Retinal pigment epithelial cell (primary cell): ENCODE measurements around the gene ALMS1.
"Not testable (repeated sequence)": the region's sequence is repeated elsewhere in the genome, so short reads cannot be mapped to it uniquely, and the experiment has no call there.

Experiments used
- DNase-seq: peaks from one replicate; pipeline ENCODE4 v3.0.0-alpha.2; 2010; ENCODE audit warnings: low read depth
- H3K4me3 ChIP-seq: 2 replicates; pipeline ENCODE4 v1.5.1; 2011; ENCODE audit warnings: mild to moderate bottlenecking, low read length, control low read depth, moderate library complexity
- TF ChIP-seq, protein P1 (sequence below): conservative IDR thresholded peaks from 2 replicates; pipeline ENCODE4 v1.5.1; 2011; ENCODE audit warnings: low read depth, low read length, control low read depth, inconsistent platforms

ALMS1 gene

DNA sequence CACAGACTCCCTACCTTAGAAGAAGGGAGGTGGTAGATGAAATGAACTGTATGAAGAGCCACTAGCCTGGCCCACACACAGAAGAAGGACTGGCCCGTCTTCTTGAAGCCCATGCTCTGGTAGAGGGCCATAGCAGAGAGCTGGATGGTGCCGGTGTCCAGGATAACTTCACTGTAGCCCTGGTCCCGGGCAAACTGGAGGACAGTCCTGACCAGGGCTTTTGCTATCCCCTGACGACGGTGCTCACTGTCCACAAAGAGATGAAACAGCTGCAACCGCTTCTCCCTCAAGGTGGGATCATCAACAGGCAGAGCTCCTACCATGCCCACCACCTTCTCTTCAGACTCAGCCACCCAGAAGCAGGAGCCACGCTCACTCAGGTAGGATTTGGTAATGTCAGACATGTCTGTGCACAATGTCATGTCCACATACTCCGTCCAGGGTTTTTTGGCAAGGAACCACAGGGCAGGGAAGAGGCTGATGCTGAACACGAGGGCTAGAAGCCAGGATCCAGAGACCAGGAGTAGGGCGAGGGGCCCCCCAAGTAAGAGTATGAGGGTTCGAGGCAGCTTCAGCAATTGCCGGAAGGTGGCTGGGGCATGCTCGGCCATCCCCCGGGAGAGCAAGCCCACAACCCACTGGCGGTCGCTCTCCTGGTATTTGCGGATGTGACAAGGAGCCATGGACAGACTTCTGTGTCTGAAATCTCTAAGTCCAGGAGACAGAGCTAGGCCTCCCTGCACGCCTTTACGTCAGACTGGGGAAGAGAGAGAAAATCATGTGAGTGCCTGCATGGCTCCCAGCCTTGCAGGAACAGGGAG is 255.5 kb downstream of the ALMS1 start:
- H3K4me3 ChIP-seq, result no peak overlapping the region
- no peak for DNase-seq
- TF ChIP-seq, protein P1, sequence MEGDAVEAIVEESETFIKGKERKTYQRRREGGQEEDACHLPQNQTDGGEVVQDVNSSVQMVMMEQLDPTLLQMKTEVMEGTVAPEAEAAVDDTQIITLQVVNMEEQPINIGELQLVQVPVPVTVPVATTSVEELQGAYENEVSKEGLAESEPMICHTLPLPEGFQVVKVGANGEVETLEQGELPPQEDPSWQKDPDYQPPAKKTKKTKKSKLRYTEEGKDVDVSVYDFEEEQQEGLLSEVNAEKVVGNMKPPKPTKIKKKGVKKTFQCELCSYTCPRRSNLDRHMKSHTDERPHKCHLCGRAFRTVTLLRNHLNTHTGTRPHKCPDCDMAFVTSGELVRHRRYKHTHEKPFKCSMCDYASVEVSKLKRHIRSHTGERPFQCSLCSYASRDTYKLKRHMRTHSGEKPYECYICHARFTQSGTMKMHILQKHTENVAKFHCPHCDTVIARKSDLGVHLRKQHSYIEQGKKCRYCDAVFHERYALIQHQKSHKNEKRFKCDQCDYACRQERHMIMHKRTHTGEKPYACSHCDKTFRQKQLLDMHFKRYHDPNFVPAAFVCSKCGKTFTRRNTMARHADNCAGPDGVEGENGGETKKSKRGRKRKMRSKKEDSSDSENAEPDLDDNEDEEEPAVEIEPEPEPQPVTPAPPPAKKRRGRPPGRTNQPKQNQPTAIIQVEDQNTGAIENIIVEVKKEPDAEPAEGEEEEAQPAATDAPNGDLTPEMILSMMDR, result no peak

DNA sequence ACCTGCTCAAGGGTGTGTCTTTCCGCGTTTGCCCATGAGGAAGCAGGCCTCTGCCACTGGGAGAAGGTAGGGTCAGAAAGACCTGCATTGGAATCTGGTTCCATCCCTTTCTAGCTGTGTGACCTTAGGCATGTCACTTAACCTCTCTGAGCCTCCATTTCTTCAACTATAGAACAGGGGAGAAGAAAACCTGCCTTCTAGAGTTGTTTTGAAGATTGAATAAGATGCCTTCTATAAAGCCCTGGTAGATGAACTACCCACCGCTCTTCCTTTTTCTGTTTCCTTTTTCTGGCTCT is 256.1 kb downstream of the ALMS1 start:
- no peak for DNase-seq
- TF ChIP-seq, protein P1, result no peak
- H3K4me3 ChIP-seq, result no peak overlapping the region

DNA sequence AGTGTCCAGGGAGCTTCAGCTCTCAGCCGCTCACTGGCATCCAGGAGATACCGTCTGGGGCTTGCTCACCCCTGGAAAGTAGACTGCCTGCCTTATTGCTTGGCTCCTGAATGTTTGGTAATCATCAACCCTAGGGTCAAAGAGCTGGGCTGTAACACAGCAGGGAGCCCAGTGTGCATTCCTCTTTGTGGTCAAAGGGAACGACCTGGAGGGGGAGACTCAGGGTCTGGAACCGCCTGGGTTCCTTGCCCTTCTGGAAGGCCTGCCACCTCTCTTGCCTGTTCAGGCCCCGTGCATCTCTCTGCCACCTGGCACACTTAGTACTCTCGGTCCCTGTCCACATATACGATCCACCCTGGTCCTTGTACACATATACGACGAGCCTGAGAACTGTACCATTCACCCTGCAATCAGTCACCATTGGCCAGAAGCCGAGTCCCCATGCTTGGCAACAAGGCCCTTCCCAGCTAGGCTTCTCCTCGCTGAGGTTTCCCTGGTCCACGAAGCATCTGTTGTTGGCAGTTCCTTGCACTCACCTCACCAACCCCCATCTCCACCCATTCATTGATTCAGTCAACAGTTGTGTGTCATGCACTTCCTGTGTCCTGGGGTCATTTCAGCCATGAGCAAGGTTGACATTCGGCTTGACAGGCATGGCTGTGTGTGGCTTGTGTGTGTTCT is 256.8 kb downstream of the ALMS1 start, which contains the start of gene NAT8:
NAT8 (minus strand) TSS at position 85 of the 681 bp plus-strand sequence. CDS start 794 bp downstream, outside the sequence.
- TF ChIP-seq, protein P1, result no peak

DNA sequence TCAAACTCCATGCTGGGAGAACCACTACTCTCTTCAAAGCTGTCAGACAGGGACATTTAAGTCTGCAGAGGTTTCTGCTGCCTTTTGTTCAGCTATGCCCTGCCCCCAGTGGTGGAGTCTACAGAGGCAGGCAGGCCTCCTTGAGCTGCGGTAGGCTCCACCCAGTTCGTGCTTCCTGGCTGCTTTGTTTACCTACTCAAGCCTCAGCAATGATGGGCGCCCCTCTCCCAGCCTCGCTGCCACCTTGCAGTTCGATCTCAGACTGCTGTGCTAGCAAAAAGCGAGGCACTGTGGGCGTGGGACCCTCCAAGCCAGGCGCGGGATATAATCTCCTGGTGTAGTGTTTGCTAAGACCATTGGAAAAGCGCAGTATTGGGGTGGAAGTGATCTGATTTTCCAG is 262.1 kb downstream of the ALMS1 start:
- not testable (repeated sequence) for DNase-seq, H3K4me3 ChIP-seq

More for the DNA sequence above, 256.8 kb downstream of the ALMS1 start, which contains the start of gene NAT8:
- H3K4me3 ChIP-seq, result no peak within 1 kb of the TSS
- no peak for DNase-seq

DNA sequence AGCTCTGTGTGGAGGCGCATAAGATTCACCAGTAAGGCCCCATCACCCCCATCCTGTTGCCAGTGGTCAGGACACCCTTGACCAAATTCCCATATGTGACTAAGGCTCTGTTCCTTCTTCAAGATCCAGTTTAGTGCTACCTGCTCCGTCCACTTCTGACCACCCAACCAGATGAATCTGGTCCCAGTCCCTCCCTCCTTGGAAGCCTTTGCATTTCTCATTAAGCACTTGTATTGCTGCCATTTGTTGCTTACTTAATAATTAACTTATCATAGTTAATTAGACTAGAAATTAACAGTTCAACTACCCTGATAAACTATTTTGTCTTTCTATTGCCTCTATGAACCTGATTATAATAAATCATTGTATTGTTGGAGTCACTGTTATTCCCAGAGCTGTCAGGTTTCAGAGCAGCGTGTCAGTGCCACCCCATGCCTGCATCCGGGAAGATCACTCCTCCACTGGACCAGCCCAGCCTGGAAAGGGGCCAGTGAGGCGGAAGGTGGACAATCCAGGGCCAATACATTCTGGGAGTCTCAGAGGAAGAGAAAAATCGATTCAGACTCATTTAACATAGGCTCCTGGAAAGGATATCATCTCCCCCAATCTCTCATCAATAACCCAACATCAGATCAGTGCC is 266.1 kb downstream of the ALMS1 start:
- no peak for DNase-seq
- TF ChIP-seq, protein P1, result no peak
- no peak overlapping the region for H3K4me3 ChIP-seq

DNA sequence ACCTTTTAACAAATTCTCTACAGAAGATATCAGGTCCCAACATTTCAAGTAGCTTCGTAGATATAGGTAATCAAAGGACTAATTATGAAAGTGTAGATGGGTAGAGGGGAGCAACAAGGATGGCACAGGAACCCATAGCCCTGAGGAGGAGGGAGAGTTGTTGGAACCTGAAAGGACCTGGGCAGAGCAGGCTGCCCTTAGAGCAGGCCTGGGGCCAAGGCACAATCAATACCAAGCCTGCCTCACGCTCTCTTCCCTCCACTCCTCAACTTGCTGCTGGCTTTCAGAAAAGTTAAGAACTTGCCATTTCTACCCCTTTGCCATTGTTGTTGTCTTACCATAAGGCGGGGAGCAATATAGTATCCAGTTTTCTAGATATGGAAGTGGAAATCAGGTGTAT is 266.7 kb downstream of the ALMS1 start:
- H3K4me3 ChIP-seq, result no peak overlapping the region
- DNase-seq, result no peak
- TF ChIP-seq, protein P1, result no peak

DNA sequence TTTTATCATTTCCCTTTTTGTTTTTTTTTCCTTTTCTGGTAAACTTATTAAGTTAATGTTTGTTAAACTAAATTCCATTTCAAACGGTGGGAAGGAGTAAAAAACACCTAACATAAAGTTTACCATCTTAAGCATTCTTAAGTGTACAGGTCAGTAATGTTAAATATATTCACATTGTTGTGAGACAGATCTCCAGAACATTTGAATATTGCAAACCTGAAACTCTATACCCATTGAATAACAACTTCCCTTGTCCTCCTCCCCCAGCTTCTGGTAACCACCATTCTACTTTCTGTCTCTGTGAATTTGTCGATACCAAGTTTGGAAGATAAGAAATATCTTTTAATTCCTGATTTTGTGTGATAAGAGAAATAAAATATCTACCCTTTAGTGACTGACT is 268.5 kb downstream of the ALMS1 start:
- no peak overlapping the region for H3K4me3 ChIP-seq
- no peak for DNase-seq
- TF ChIP-seq, protein P1, result no peak
